ENCODE data around the gene UHMK1.

The UHMK1 gene

GRCh38 chr1:162560303-162561036 lies 62.9 kb downstream of the UHMK1 start:
- TF ChIP-seq CTCF (IDR thresholded peaks at IDR 0.05; ENCODE audit: control insufficient read depth, extremely low read depth, insufficient read depth): no peak
- no peak for DNase-seq (ENCODE audit: low read depth)
- H3K4me3 ChIP-seq (ENCODE audit: low read depth, low read length): peak overlapping the region; percentile 94

- no peak for TF ChIP-seq CTCF (IDR thresholded peaks at IDR 0.05; ENCODE audit: control insufficient read depth, extremely low read depth, insufficient read depth)
- H3K4me3 ChIP-seq (ENCODE audit: low read depth, low read length): peak overlapping the region; percentile 94
- peak; percentile 86 for DNase-seq (ENCODE audit: low read depth)
These were observed 63.5 kb downstream of the UHMK1 start for GRCh38 chr1:162561037-162561615.

GRCh38 chr1:162561616-162562469 lies 64.2 kb downstream of the UHMK1 start, which contains the start of gene UAP1:
Gene UAP1 (plus strand): TSS chr1:162561722. CDS start chr1:162566069, 4,347 bp downstream.
- no peak for TF ChIP-seq CTCF (IDR thresholded peaks at IDR 0.05; ENCODE audit: control insufficient read depth, extremely low read depth, insufficient read depth)
- H3K4me3 ChIP-seq (ENCODE audit: low read depth, low read length): peak within 1 kb of the TSS; percentile 94
- DNase-seq (ENCODE audit: low read depth): no peak

GRCh38 chr1:162562470-162562828 lies 64.8 kb downstream of the UHMK1 start:
- DNase-seq (ENCODE audit: low read depth): no peak
- TF ChIP-seq CTCF (IDR thresholded peaks at IDR 0.05; ENCODE audit: control insufficient read depth, extremely low read depth, insufficient read depth): no peak
- H3K4me3 ChIP-seq (ENCODE audit: low read depth, low read length): peak overlapping the region; percentile 94

- peak overlapping the region; percentile 94 for H3K4me3 ChIP-seq (ENCODE audit: low read depth, low read length)
- TF ChIP-seq CTCF (IDR thresholded peaks at IDR 0.05; ENCODE audit: control insufficient read depth, extremely low read depth, insufficient read depth): no peak
- DNase-seq (ENCODE audit: low read depth): no peak
These were observed 67.2 kb downstream of the UHMK1 start for GRCh38 chr1:162564762-162565218.

GRCh38 chr1:162565460-162565859 lies 67.8 kb downstream of the UHMK1 start:
- peak overlapping the region; percentile 5 for H3K4me3 ChIP-seq (ENCODE audit: low read depth, low read length)
- no peak for TF ChIP-seq CTCF (IDR thresholded peaks at IDR 0.05; ENCODE audit: control insufficient read depth, extremely low read depth, insufficient read depth)
- DNase-seq (ENCODE audit: low read depth): no peak

Data from LNCaP clone FGC (cell line).